Measurements from ENCODE around the gene FLRT1.

Gene FLRT1

GRCh38 chr11:64004590-64004984 is 31.1 kb upstream of the FLRT1 start:
- DNase-seq (ENCODE audit: extremely low spot score), result no peak
- ChIA-PET CTCF (no interaction called here), POLR2A (no interaction called here)
- TF ChIP-seq CTCF (IDR thresholded peaks at IDR 0.05; ENCODE audit: control extremely low read depth, extremely low read depth, low read depth, missing control alignments), result no peak

GRCh38 chr11:64005691-64006090 is 30.0 kb upstream of the FLRT1 start:
- no peak for DNase-seq (ENCODE audit: extremely low spot score)
- ChIA-PET CTCF (no interaction called here), POLR2A (no interaction called here)
- TF ChIP-seq CTCF (IDR thresholded peaks at IDR 0.05; ENCODE audit: control extremely low read depth, extremely low read depth, low read depth, missing control alignments), result no peak

GRCh38 chr11:64006398-64006797 is 29.3 kb upstream of the FLRT1 start:
- CTCF ChIA-PET, result interaction anchor here (1.5 to 1.6 kb wide), 2 partner anchors 8 to 143 kb away, joined by 3 to 6 read pairs; no protein-coding TSS in a partner anchor
- no peak for TF ChIP-seq CTCF (IDR thresholded peaks at IDR 0.05; ENCODE audit: control extremely low read depth, extremely low read depth, low read depth, missing control alignments)
- no peak for DNase-seq (ENCODE audit: extremely low spot score)
- POLR2A ChIA-PET, result no interaction called here

GRCh38 chr11:64007160-64007628 is 28.5 kb upstream of the FLRT1 start:
- POLR2A ChIA-PET, result no interaction called here
- DNase-seq (ENCODE audit: extremely low spot score), result no peak
- CTCF ChIA-PET, result interaction anchor here (1.5 to 1.6 kb wide), 2 partner anchors 9 to 142 kb away, joined by 3 to 6 read pairs; no protein-coding TSS in a partner anchor
- TF ChIP-seq CTCF (IDR thresholded peaks at IDR 0.05; ENCODE audit: control extremely low read depth, extremely low read depth, low read depth, missing control alignments), result no peak

GRCh38 chr11:64007629-64008282 is 28.0 kb upstream of the FLRT1 start:
- no peak for TF ChIP-seq CTCF (IDR thresholded peaks at IDR 0.05; ENCODE audit: control extremely low read depth, extremely low read depth, low read depth, missing control alignments)
- DNase-seq (ENCODE audit: extremely low spot score), result no peak
- POLR2A ChIA-PET, result no interaction called here
- CTCF ChIA-PET, result interaction anchor here (1.3 to 1.6 kb wide), 3 partner anchors 7 to 142 kb away, joined by 3 to 6 read pairs (median 4); no protein-coding TSS in a partner anchor

GRCh38 chr11:64008283-64008913 is 27.3 kb upstream of the FLRT1 start:
- TF ChIP-seq CTCF (IDR thresholded peaks at IDR 0.05; ENCODE audit: control extremely low read depth, extremely low read depth, low read depth, missing control alignments), result no peak
- DNase-seq (ENCODE audit: extremely low spot score), result no peak

More at GRCh38 chr11:64008283-64008913, 27.3 kb upstream of the FLRT1 start:
- ChIA-PET CTCF (interaction anchor here (1.3 kb wide), 1 partner anchor 8 kb away, joined by 4 read pairs; no protein-coding TSS in a partner anchor), POLR2A (no interaction called here)
